ENCODE results near the gene IWS1. TPM values are rescaled to one million over a fixed set of nuclear protein-coding genes. Genes with fewer than 3 reads are reported as not detected.

IWS1 gene
- total RNA-seq, 1 experiment from 2014 or later = 70.5 TPM

DNA sequence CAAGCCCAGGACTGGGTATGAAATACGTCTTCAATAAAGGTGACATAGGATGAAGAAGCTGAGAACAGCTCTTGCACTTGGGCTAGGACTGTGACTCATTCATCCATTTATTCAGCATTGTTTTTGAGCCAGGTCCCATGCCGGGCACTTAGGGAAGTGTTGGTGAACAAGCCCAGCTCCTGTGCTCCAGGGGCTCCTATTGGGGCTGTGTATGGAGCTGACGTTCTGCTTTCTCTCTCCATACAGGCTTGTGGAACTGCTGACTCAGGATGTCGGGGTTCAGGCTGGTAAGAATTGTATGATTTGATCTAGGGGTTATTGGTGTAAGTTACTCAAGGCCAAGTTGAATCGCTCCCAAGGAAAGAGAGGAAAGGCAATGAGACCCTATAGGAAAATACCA lies 33.2 kb upstream of the IWS1 start (continued):
- TF ChIP-seq, protein P1, sequence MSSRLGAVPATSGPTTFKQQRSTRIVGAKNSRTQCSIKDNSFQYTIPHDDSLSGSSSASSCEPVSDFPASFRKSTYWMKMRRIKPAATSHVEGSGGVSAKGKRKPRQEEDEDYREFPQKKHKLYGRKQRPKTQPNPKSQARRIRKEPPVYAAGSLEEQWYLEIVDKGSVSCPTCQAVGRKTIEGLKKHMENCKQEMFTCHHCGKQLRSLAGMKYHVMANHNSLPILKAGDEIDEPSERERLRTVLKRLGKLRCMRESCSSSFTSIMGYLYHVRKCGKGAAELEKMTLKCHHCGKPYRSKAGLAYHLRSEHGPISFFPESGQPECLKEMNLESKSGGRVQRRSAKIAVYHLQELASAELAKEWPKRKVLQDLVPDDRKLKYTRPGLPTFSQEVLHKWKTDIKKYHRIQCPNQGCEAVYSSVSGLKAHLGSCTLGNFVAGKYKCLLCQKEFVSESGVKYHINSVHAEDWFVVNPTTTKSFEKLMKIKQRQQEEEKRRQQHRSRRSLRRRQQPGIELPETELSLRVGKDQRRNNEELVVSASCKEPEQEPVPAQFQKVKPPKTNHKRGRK (CRISPR knock-in tag; IDR thresholded peaks at IDR 0.05; ENCODE audit: borderline replicate concordance) = no peak
- TF ChIP-seq, protein P2, sequence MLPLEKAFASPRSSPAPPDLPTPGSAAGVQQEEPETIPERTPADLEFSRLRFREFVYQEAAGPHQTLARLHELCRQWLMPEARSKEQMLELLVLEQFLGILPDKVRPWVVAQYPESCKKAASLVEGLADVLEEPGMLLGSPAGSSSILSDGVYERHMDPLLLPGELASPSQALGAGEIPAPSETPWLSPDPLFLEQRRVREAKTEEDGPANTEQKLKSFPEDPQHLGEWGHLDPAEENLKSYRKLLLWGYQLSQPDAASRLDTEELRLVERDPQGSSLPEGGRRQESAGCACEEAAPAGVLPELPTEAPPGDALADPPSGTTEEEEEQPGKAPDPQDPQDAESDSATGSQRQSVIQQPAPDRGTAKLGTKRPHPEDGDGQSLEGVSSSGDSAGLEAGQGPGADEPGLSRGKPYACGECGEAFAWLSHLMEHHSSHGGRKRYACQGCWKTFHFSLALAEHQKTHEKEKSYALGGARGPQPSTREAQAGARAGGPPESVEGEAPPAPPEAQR (CRISPR knock-in tag; IDR thresholded peaks at IDR 0.05) = no peak
- TF ChIP-seq, protein P3, sequence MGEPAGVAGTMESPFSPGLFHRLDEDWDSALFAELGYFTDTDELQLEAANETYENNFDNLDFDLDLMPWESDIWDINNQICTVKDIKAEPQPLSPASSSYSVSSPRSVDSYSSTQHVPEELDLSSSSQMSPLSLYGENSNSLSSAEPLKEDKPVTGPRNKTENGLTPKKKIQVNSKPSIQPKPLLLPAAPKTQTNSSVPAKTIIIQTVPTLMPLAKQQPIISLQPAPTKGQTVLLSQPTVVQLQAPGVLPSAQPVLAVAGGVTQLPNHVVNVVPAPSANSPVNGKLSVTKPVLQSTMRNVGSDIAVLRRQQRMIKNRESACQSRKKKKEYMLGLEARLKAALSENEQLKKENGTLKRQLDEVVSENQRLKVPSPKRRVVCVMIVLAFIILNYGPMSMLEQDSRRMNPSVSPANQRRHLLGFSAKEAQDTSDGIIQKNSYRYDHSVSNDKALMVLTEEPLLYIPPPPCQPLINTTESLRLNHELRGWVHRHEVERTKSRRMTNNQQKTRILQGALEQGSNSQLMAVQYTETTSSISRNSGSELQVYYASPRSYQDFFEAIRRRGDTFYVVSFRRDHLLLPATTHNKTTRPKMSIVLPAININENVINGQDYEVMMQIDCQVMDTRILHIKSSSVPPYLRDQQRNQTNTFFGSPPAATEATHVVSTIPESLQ (CRISPR knock-in tag; IDR thresholded peaks at IDR 0.05) = no peak
- TF ChIP-seq ZNF219 (CRISPR knock-in tag; IDR thresholded peaks at IDR 0.05; ENCODE audit: borderline replicate concordance) (no peak), HMGA2 (CRISPR knock-in tag; IDR thresholded peaks at IDR 0.05) (no peak), MYBL2 (CRISPR knock-in tag; IDR thresholded peaks at IDR 0.05) (no peak), ELF4 (CRISPR knock-in tag; IDR thresholded peaks at IDR 0.05; ENCODE audit: low read depth) (no peak), ATF1 (CRISPR knock-in tag; IDR thresholded peaks at IDR 0.05) (no peak), ZNF232 (CRISPR knock-in tag; IDR thresholded peaks at IDR 0.05) (no peak), SOX15 (CRISPR knock-in tag; IDR thresholded peaks at IDR 0.05) (no peak)
- TF ChIP-seq, protein P4, sequence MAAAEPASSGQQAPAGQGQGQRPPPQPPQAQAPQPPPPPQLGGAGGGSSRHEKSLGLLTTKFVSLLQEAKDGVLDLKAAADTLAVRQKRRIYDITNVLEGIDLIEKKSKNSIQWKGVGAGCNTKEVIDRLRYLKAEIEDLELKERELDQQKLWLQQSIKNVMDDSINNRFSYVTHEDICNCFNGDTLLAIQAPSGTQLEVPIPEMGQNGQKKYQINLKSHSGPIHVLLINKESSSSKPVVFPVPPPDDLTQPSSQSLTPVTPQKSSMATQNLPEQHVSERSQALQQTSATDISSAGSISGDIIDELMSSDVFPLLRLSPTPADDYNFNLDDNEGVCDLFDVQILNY (CRISPR knock-in tag; IDR thresholded peaks at IDR 0.05) = no peak
- TF ChIP-seq, protein P5, sequence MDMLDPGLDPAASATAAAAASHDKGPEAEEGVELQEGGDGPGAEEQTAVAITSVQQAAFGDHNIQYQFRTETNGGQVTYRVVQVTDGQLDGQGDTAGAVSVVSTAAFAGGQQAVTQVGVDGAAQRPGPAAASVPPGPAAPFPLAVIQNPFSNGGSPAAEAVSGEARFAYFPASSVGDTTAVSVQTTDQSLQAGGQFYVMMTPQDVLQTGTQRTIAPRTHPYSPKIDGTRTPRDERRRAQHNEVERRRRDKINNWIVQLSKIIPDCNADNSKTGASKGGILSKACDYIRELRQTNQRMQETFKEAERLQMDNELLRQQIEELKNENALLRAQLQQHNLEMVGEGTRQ (CRISPR knock-in tag; IDR thresholded peaks at IDR 0.05) = no peak
- TF ChIP-seq, protein P6, sequence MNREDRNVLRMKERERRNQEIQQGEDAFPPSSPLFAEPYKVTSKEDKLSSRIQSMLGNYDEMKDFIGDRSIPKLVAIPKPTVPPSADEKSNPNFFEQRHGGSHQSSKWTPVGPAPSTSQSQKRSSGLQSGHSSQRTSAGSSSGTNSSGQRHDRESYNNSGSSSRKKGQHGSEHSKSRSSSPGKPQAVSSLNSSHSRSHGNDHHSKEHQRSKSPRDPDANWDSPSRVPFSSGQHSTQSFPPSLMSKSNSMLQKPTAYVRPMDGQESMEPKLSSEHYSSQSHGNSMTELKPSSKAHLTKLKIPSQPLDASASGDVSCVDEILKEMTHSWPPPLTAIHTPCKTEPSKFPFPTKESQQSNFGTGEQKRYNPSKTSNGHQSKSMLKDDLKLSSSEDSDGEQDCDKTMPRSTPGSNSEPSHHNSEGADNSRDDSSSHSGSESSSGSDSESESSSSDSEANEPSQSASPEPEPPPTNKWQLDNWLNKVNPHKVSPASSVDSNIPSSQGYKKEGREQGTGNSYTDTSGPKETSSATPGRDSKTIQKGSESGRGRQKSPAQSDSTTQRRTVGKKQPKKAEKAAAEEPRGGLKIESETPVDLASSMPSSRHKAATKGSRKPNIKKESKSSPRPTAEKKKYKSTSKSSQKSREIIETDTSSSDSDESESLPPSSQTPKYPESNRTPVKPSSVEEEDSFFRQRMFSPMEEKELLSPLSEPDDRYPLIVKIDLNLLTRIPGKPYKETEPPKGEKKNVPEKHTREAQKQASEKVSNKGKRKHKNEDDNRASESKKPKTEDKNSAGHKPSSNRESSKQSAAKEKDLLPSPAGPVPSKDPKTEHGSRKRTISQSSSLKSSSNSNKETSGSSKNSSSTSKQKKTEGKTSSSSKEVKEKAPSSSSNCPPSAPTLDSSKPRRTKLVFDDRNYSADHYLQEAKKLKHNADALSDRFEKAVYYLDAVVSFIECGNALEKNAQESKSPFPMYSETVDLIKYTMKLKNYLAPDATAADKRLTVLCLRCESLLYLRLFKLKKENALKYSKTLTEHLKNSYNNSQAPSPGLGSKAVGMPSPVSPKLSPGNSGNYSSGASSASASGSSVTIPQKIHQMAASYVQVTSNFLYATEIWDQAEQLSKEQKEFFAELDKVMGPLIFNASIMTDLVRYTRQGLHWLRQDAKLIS (CRISPR knock-in tag; IDR thresholded peaks at IDR 0.05; ENCODE audit: borderline replicate concordance) = no peak
- TF ChIP-seq, protein P7, sequence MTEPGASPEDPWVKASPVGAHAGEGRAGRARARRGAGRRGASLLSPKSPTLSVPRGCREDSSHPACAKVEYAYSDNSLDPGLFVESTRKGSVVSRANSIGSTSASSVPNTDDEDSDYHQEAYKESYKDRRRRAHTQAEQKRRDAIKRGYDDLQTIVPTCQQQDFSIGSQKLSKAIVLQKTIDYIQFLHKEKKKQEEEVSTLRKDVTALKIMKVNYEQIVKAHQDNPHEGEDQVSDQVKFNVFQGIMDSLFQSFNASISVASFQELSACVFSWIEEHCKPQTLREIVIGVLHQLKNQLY (CRISPR knock-in tag; IDR thresholded peaks at IDR 0.05) = no peak

DNA sequence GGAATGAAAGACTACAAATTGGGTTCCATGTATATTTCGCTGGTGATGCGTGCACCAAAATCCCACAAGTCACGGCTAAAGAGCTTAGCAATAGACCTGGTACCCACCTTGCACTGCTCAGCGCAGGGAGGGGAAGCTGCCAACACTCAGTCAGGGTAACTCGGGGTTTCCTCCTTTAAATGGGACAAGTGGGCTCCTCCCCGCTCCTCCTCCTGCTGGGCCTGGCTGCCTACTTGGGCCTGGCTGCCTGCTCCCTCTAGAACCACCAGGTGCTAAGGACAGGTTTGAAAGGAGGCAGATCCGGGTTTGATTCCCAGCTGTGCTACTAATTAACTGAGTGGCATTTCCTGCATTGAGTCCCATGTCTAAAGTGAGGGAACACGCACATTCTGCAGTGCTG lies 32.6 kb upstream of the IWS1 start:
- ChIA-PET POLR2A (interaction anchor here (0.6 kb wide), 1 partner anchor 32 kb away, joined by 3 read pairs; no protein-coding TSS in a partner anchor), CTCF (interaction anchor here (0.5 to 2.1 kb wide), 4 partner anchors 32 to 198 kb away, joined by 3 to 9 read pairs (median 4); no protein-coding TSS in a partner anchor)
- Mint-ChIP-seq H3K27me3 (ENCODE audit: low read depth) (no peaks in the 10 kb centered on the region), H3K27ac (no peak overlapping the region), H3K9me3 (peaks cover 10% of the 10 kb centered on the region; the same call in 1 of the 2 replicates), H3K36me3 (no peaks in the 10 kb centered on the region), H3K4me3 (no peak overlapping the region), H3K4me1 (peaks cover 9% of the 10 kb centered on the region)
- ATAC-seq (peak; percentile 51), DNase-seq (ENCODE audit: low spot score) (no peak)
- TF ChIP-seq, protein P2 (CRISPR knock-in tag; IDR thresholded peaks at IDR 0.05) = no peak
- TF ChIP-seq, protein P5 (CRISPR knock-in tag; IDR thresholded peaks at IDR 0.05) = no peak
- TF ChIP-seq ZNF416 (CRISPR knock-in tag; IDR thresholded peaks at IDR 0.05) (no peak), RORB (CRISPR knock-in tag; IDR thresholded peaks at IDR 0.05) (no peak), NFYB (CRISPR knock-in tag; conservative IDR thresholded peaks at IDR 0.05; ENCODE audit: low read depth) (no peak)
- TF ChIP-seq, protein P8, sequence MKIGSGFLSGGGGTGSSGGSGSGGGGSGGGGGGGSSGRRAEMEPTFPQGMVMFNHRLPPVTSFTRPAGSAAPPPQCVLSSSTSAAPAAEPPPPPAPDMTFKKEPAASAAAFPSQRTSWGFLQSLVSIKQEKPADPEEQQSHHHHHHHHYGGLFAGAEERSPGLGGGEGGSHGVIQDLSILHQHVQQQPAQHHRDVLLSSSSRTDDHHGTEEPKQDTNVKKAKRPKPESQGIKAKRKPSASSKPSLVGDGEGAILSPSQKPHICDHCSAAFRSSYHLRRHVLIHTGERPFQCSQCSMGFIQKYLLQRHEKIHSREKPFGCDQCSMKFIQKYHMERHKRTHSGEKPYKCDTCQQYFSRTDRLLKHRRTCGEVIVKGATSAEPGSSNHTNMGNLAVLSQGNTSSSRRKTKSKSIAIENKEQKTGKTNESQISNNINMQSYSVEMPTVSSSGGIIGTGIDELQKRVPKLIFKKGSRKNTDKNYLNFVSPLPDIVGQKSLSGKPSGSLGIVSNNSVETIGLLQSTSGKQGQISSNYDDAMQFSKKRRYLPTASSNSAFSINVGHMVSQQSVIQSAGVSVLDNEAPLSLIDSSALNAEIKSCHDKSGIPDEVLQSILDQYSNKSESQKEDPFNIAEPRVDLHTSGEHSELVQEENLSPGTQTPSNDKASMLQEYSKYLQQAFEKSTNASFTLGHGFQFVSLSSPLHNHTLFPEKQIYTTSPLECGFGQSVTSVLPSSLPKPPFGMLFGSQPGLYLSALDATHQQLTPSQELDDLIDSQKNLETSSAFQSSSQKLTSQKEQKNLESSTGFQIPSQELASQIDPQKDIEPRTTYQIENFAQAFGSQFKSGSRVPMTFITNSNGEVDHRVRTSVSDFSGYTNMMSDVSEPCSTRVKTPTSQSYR (CRISPR knock-in tag; IDR thresholded peaks at IDR 0.05) = no peak
